GM12878 (cell line): ENCODE data around the gene TPD52L3. TPM values are rescaled to one million over a fixed set of nuclear protein-coding genes. Genes with fewer than 3 reads are reported as not detected.

Experiments used
- CREM ChIP-seq: IDR thresholded peaks from 2 replicates; pipeline ENCODE4 v1.6.1; 2014; ENCODE audit warnings: antibody characterized with exemption, low read depth
- NFYB ChIP-seq: IDR thresholded peaks from 2 replicates; pipeline ENCODE4 v1.6.1; 2011; ENCODE audit warnings: low read depth, mild to moderate bottlenecking, low read length, improper control_type of control experiment, moderate library complexity; ENCODE audit not compliant: insufficient read depth
- PAX5 ChIP-seq: IDR thresholded peaks from 2 replicates; pipeline ENCODE4 v1.6.1; 2011; ENCODE audit warnings: low read depth, low read length, borderline replicate concordance
- polyA plus RNA-seq, 11 experiments: library from polyadenylated mRNA; depleted of rRNA in 4 of 11; unstranded in 6 of 11; stranded (reverse) in 5 of 11; fragments of >200 nt; fragmentation: Nextera tagmentation in 4 of 11; fragmentation: Illumina TruSeq in 1 of 11; extraction: Ambion mirVana in 4 of 11; extraction: Trizol in 1 of 11; gene quantifications; 1 replicate in 1 of 11; 2 replicates in 10 of 11; pipeline versions ENCODE4 v1.2.1 to v1.2.3, GENCODE V29; 2011 to 2016; ENCODE audit warnings: inconsistent platforms in 2 of 11, missing spikeins in 2 of 11, low read depth in 1 of 11
- total RNA-seq, 4 experiments: library from RNA; depleted of rRNA in 3 of 4; stranded (reverse); fragments of >200 nt in 3 of 4; fragmentation: Illumina TruSeq in 1 of 4; extraction: Trizol in 1 of 4; gene quantifications; 2 replicates each; pipeline versions ENCODE4 v1.2.1 to v1.2.3, GENCODE V29; 2013 to 2021
- TF ChIP-seq, protein P1 (sequence below): fragments of 450-650 bp; IDR thresholded peaks from 2 replicates; pipeline ENCODE4 v1.6.1; 2017; ENCODE audit warnings: mild to moderate bottlenecking, low read depth, inconsistent platforms; ENCODE audit not compliant: poor library complexity, severe bottlenecking

The TPD52L3 gene
- total and polyA plus RNA-seq, 10 of the 15 experiments (the other 5 are each of a cell fraction or from before 2014, with no cell fraction given), result not detected

DNA sequence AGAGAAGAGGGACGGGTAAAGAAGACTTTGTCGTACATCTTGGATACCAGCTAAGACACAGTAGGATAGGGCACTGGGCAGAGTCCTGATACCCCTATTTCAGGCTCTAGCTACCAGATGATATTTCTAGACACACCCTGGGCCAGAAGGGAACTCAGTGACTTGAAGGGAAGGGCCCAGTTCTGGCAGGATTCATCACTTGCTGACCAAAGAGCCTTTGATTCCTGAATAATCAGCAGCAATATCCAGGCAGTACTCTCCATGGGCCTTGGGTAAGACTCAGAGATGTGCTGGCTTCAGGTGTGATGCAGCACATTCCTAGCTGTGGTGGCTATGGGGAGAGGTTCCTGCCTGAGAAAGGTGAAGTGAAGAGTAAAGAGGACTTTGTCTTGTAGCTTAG is 40.7 kb downstream of the TPD52L3 start (continued):
- TF ChIP-seq, protein P1, sequence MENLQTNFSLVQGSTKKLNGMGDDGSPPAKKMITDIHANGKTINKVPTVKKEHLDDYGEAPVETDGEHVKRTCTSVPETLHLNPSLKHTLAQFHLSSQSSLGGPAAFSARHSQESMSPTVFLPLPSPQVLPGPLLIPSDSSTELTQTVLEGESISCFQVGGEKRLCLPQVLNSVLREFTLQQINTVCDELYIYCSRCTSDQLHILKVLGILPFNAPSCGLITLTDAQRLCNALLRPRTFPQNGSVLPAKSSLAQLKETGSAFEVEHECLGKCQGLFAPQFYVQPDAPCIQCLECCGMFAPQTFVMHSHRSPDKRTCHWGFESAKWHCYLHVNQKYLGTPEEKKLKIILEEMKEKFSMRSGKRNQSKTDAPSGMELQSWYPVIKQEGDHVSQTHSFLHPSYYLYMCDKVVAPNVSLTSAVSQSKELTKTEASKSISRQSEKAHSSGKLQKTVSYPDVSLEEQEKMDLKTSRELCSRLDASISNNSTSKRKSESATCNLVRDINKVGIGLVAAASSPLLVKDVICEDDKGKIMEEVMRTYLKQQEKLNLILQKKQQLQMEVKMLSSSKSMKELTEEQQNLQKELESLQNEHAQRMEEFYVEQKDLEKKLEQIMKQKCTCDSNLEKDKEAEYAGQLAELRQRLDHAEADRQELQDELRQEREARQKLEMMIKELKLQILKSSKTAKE, result no peak
- TF ChIP-seq CREM (no peak), PAX5 (no peak), NFYB (no peak)

Other genes starting within 250 kb of the TPD52L3 start
- gene IL33, start 112.6 kb upstream of the TPD52L3 start, total RNA-seq (2014; rRNA removed), result not detected in 2 replicates
- not detected in 2 replicates for gene IL33, start 112.6 kb upstream of the TPD52L3 start, total RNA-seq (2014; rRNA removed; fragmentation: Illumina TruSeq; extraction: Trizol)
- gene IL33, start 112.6 kb upstream of the TPD52L3 start, total RNA-seq (2021), result not detected in 2 replicates
- gene IL33, start 112.6 kb upstream of the TPD52L3 start, polyA plus RNA-seq (2011; rRNA removed), result 0.03 TPM in 1 of 2 replicates, not detected in the other
- not detected in 2 replicates for gene IL33, start 112.6 kb upstream of the TPD52L3 start, polyA plus RNA-seq (2014; fragmentation: Illumina TruSeq; extraction: Trizol)
- gene IL33, start 112.6 kb upstream of the TPD52L3 start, polyA plus RNA-seq (2014; fragmentation: Nextera tagmentation; extraction: Ambion mirVana), result not detected
- gene IL33, start 112.6 kb upstream of the TPD52L3 start, polyA plus RNA-seq (2014; rRNA removed), result not detected in 2 replicates
- not detected for gene IL33, start 112.6 kb upstream of the TPD52L3 start, polyA plus RNA-seq (2016; fragmentation: Nextera tagmentation; extraction: Ambion mirVana)
- gene UHRF2, start 84.8 kb downstream of the TPD52L3 start, total RNA-seq (2014; rRNA removed), result 43.4 and 49.4 TPM in 2 replicates
- 45.0 and 46.2 TPM in 2 replicates for gene UHRF2, start 84.8 kb downstream of the TPD52L3 start, total RNA-seq (2014; rRNA removed; fragmentation: Illumina TruSeq; extraction: Trizol)
- 42.8 and 44.4 TPM in 2 replicates for gene UHRF2, start 84.8 kb downstream of the TPD52L3 start, total RNA-seq (2021)
- 95.8 and 129 TPM in 2 replicates for gene UHRF2, start 84.8 kb downstream of the TPD52L3 start, polyA plus RNA-seq (2011; rRNA removed)
- gene UHRF2, start 84.8 kb downstream of the TPD52L3 start, polyA plus RNA-seq (2014; fragmentation: Illumina TruSeq; extraction: Trizol), result 48.0 and 53.4 TPM in 2 replicates
- 10 to 100 TPM; 11.2 to 14.2 TPM for gene UHRF2, start 84.8 kb downstream of the TPD52L3 start, polyA plus RNA-seq (2014; fragmentation: Nextera tagmentation; extraction: Ambion mirVana)
- gene UHRF2, start 84.8 kb downstream of the TPD52L3 start, polyA plus RNA-seq (2014; rRNA removed), result 42.2 and 43.7 TPM in 2 replicates
- 10 to 100 TPM; 16.4 to 29.7 TPM for gene UHRF2, start 84.8 kb downstream of the TPD52L3 start, polyA plus RNA-seq (2016; fragmentation: Nextera tagmentation; extraction: Ambion mirVana)